K562 (cell line): ENCODE measurements around the gene TIFAB. TPM values are rescaled to one million over a fixed set of nuclear protein-coding genes. Genes with fewer than 3 reads are reported as not detected.

Experiments used
- ATF7 ChIP-seq: fragments of 450-650 bp; IDR thresholded peaks from 2 replicates; pipeline ENCODE4 v1.7.1; 2014; ENCODE audit warnings: mild to moderate bottlenecking, moderate library complexity
- BHLHE40 ChIP-seq: IDR thresholded peaks from 2 replicates; pipeline ENCODE4 v1.6.1; 2011; ENCODE audit warnings: low read length, improper control_type of control experiment
- CAMTA2 ChIP-seq: fragments of 250-450 bp; sonication (Bioruptor Pico); conservative IDR thresholded peaks from 2 replicates; pipeline ENCODE4 v1.5.1; 2022
- CLOCK ChIP-seq: fragments of 250-450 bp; sonication (Bioruptor Pico); IDR thresholded peaks from 2 replicates; pipeline ENCODE4 v1.4.0; 2020; ENCODE audit warnings: mild to moderate bottlenecking, moderate library complexity, borderline replicate concordance
- CUX1 ChIP-seq: fragments of 200-800 bp; sonication (Bioruptor generic); IDR thresholded peaks from 2 replicates; pipeline ENCODE4 v1.6.1; 2016; ENCODE audit warnings: missing genetic modification characterization, missing compliant biosample characterization
- GATAD2B ChIP-seq: fragments of 450-650 bp; IDR thresholded peaks from 2 replicates; pipeline ENCODE4 v1.6.1; 2017; ENCODE audit warnings: mild to moderate bottlenecking, borderline replicate concordance
- GTF2B ChIP-seq: IDR thresholded peaks from 2 replicates; pipeline ENCODE4 v1.6.1; 2011; ENCODE audit not compliant: insufficient read length; ENCODE audit errors: extremely low read depth
- NBN ChIP-seq: fragments of 450-650 bp; IDR thresholded peaks from 2 replicates; pipeline ENCODE4 v1.6.1; 2016; ENCODE audit warnings: low read depth, mild to moderate bottlenecking
- NEUROD1 ChIP-seq: fragments of 150-350 bp; IDR thresholded peaks from 2 replicates; pipeline ENCODE4 v1.6.1; 2014; ENCODE audit warnings: borderline replicate concordance, low read length, low read depth; ENCODE audit not compliant: partially characterized antibody
- NR2F6 ChIP-seq: fragments of 450-650 bp; formaldehyde crosslinking; IDR thresholded peaks from 2 replicates; pipeline ENCODE4 v1.4.0; 2020; ENCODE audit warnings: mild to moderate bottlenecking
- POLR2B ChIP-seq: fragments of 450-650 bp; IDR thresholded peaks from 2 replicates; pipeline ENCODE4 v1.6.1; 2018; ENCODE audit warnings: low read depth; ENCODE audit not compliant: partially characterized antibody
- SAFB ChIP-seq: fragments of 200-400 bp; formaldehyde crosslinking; IDR thresholded peaks from 2 replicates; pipeline ENCODE4 v1.6.1; 2017; ENCODE audit warnings: low read depth, low read length, borderline replicate concordance
- SMAD4 ChIP-seq: fragments of 250-450 bp; sonication (Bioruptor Pico); conservative IDR thresholded peaks from 2 replicates; pipeline ENCODE4 v1.8.0; 2021; ENCODE audit warnings: inconsistent platforms, mild to moderate bottlenecking, moderate library complexity
- TOE1 ChIP-seq, 2 experiments: fragments of 450-650 bp in 1 of 2; sonication (generic) in 1 of 2; formaldehyde crosslinking in 1 of 2; IDR thresholded peaks; 2 replicates each; pipeline versions ENCODE4 v1.7.1 to v1.8.0; 2016 to 2022; ENCODE audit warnings: borderline replicate concordance in 2 of 2, mild to moderate bottlenecking in 2 of 2, antibody characterized with exemption in 1 of 2, inconsistent platforms in 1 of 2, low read depth in 1 of 2, missing genetic modification reagents in 1 of 2, moderate library complexity in 1 of 2
- ZNF140 ChIP-seq: fragments of 250-450 bp; sonication (Bioruptor Pico); IDR thresholded peaks from 2 replicates; pipeline ENCODE4 v1.8.0; 2021; ENCODE audit warnings: moderate library complexity, mild to moderate bottlenecking, inconsistent platforms
- ZNF655 ChIP-seq: fragments of 250-450 bp; sonication (Bioruptor Pico); IDR thresholded peaks from 2 replicates; pipeline ENCODE4 v1.5.0; 2021
- ZNF699 ChIP-seq: fragments of 250-450 bp; sonication (Bioruptor Pico); IDR thresholded peaks from 2 replicates; pipeline ENCODE4 v1.8.0; 2021; ENCODE audit warnings: mild to moderate bottlenecking, moderate library complexity; ENCODE audit not compliant: insufficient replicate concordance
- polyA plus RNA-seq, 8 experiments: library from polyadenylated mRNA; depleted of rRNA in 4 of 8; stranded (reverse) in 5 of 8; unstranded in 3 of 8; fragments of >200 nt; fragmentation: Nextera tagmentation in 2 of 8; fragmentation: Illumina TruSeq in 1 of 8; extraction: Ambion mirVana in 2 of 8; extraction: Trizol in 1 of 8; gene quantifications; 2 replicates each; pipeline versions ENCODE4 v1.2.1 to v1.2.3, GENCODE V29; 2011 to 2014; ENCODE audit warnings: inconsistent platforms in 1 of 8, missing spikeins in 1 of 8
- total RNA-seq, 7 experiments: library from RNA; depleted of rRNA in 6 of 7; stranded (reverse); fragments of >200 nt in 6 of 7; fragmentation: Illumina TruSeq in 2 of 7; extraction: Trizol in 2 of 7; gene quantifications; 2 replicates each; pipeline versions ENCODE4 v1.2.1 to v1.2.3, GENCODE V29; 2011 to 2021; ENCODE audit warnings: low replicate concordance in 1 of 7

TIFAB gene
- total and polyA plus RNA-seq, 9 of the 15 experiments (the other 6 are each of a cell fraction or from before 2014, with no cell fraction given), result not detected

- TF ChIP-seq ZNF655 (no peak), NEUROD1 (peak; percentile 40), ATF7 (0 out of 2 replicates have a peak, but pooled peaks have one; percentile 18), ZNF699 (CRISPR knock-in tag) (no peak), POLR2B (no peak), SMAD4 (CRISPR knock-in tag) (no peak), ZNF140 (no peak), GTF2B (no peak), NR2F6 (CRISPR knock-in tag) (no peak), CUX1 (CRISPR knock-in tag) (no peak), BHLHE40 (no peak), TOE1 (IDR thresholded peaks at IDR 0.05; ENCODE audit: borderline replicate concordance) (no peak), TOE1 (CRISPR knock-in tag; IDR thresholded peaks at IDR 0.05; ENCODE audit: borderline replicate concordance, low read depth) (no peak), SAFB (no peak), CLOCK (no peak), NBN (no peak), CAMTA2 (CRISPR knock-in tag) (no peak), GATAD2B (no peak)
Observed at GRCh38 chr5:135462304-135462703, 10.2 kb upstream of the TIFAB start (continued).
